ENCODE results near the gene SEMA3D.

Gene SEMA3D

GRCh38 chr7:85186521-85187241 lies at the start of gene SEMA3D:
Gene SEMA3D, minus strand, starts transcription at chr7:85187056. Its CDS starts 65,165 bp downstream, at chr7:85121891.
- DNase-seq = no peak

DNA sequence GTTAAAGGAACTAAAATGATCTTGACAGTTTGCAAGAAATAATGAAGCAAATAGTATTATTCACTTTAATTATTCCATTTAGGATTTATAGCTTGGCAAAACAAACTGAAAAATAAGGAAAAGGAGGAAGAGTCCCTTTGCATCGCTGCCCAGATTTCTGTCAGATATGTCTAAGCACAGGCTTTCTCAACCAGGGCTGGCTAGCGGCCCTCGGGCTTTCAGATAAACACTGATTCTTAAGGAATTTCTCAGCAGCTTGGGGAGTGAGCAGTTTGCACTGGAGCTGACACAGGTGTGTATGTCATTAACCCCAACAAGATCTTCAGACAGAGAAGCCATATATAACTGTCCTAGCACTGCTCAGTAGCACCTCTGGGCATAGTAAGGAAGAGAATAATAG lies 47.9 kb upstream of the SEMA3D start:
- no peak for DNase-seq

DNA sequence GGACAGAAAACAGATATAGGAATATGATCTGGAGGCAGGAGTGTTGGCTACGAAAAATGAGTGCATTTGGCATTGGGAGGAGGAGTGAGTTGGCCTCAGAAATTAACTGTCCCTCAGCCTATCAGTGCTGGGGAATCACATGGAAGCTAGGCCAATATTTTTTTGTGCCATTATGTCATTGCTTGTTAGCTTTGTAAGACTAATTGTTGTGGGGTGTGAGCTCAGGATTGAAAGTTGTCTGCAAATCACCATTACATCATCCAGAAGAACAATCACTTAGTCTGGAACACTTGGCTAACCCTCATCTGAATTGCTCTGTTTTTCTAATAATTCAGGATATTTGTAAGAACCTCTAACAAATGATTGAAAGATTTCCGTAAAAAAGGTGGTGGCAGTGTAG lies 45.2 kb upstream of the SEMA3D start:
- no peak for DNase-seq

DNA sequence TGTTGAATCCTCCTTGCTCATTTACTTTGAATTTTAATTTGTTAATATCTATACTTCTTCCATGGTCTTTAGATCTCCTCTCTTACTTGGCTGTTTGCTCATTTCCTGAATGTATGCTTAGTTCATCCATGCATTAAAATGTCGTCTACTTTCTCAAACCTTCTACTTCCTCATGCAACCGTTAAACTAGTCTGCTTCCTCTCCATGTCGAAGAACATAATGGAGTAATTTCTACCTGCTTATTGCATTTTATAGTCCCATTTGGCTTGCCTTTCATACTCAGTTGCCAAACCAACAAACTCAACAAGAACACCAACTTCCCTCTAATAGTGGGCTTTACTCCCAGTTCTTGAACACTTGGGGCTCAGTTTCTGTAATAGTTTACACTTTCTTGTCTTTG lies 43.8 kb upstream of the SEMA3D start:
- no peak for DNase-seq

DNA sequence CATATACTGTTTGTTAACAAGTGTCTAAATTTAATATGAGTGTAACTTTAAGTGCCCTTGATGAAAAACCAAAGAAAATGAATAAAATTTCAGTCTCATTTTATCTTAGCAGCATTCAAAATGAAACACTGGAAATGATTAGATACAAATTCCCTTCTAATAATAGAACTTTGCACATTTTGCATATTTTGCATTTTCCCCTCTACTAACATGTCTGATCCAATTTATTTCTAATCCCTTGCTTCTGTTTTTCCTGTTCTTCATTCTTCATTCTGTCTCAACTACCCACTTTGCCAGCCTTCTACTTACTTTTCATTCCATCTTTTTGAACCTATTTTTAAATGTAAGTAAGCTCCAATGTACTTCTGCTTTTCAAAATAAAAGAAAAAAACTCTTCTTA lies 42.7 kb upstream of the SEMA3D start:
- DNase-seq = no peak

GRCh38 chr7:85226361-85227085 lies 39.7 kb upstream of the SEMA3D start:
- no peak for DNase-seq

GRCh38 chr7:85224171-85224570 lies 37.3 kb upstream of the SEMA3D start:
- no peak for DNase-seq

GRCh38 chr7:85222522-85222921 lies 35.7 kb upstream of the SEMA3D start:
- DNase-seq = no peak

- DNase-seq = no peak
Measured at GRCh38 chr7:85221796-85222195, 34.9 kb upstream of the SEMA3D start.

DNA sequence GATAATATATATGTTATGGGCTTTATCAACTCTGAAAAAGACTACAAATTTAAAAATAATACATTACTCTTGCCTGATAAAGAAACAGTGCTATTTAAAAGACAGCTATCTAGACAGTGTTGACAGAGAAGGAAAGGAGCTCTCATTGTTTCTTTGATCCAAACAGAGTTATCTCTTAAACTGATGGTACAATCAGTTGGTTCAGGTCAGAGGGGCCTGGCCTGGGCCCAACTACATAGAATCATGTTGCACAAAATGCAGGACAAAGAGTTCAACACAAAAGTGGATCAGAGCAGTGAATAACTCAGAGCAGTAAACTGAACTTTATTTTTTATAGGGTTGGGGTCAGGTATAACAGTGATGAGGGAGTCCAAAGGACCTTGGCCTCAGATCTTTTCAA lies 33.8 kb upstream of the SEMA3D start:
- no peak for DNase-seq

DNA sequence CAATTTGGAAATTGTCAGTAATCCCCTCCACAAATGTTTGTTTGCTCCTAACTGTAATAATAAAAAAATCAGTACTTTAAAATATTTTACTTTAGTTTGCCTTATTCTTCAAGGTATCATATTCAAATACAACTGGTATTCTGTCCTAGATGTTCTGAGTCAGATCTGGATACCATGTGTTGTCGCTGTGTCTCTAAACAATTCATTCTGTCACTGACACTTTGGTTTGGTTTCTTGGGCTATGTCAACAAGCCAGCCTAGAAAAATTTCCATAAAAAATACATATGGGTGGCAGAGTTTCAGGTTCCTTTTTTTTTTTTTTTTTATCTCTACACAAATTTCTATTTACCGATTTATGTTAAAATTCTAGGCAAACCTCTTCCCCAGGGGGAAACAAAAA lies 33.2 kb upstream of the SEMA3D start:
- DNase-seq = no peak

GRCh38 chr7:85217085-85217484 lies 30.2 kb upstream of the SEMA3D start:
- DNase-seq = no peak

DNA sequence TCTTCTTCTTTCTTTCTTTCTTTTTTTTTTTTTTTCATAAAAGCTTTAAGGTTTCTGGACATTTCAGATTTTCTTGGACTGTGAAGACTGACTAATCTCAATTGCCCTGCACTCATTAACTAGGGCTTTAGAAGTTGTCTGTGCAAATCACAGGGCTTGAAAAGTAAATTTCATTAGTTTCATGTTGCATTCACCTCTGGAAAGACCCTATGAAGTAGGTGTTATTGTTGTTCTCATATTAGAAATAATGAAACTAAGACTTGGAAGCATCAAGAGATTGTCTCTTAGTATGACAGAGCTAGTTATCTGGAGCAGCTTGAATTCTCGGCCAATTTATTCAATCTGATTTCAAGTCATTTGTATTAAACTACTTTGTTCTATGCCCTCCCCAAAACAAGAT lies 28.2 kb upstream of the SEMA3D start:
- DNase-seq = no peak

GRCh38 chr7:85213500-85213899 lies 26.6 kb upstream of the SEMA3D start:
- DNase-seq = no peak

- DNase-seq = no peak
Measured at GRCh38 chr7:85205754-85206153, 18.9 kb upstream of the SEMA3D start.

GRCh38 chr7:85204496-85204895 lies 17.6 kb upstream of the SEMA3D start:
- DNase-seq = no peak

- no peak for DNase-seq
Measured at GRCh38 chr7:85204061-85204460, 17.2 kb upstream of the SEMA3D start.

- DNase-seq = no peak
Measured at GRCh38 chr7:85201209-85201608, 14.4 kb upstream of the SEMA3D start.

- DNase-seq = no peak
Measured at GRCh38 chr7:85196696-85197095, 9.8 kb upstream of the SEMA3D start.

DNA sequence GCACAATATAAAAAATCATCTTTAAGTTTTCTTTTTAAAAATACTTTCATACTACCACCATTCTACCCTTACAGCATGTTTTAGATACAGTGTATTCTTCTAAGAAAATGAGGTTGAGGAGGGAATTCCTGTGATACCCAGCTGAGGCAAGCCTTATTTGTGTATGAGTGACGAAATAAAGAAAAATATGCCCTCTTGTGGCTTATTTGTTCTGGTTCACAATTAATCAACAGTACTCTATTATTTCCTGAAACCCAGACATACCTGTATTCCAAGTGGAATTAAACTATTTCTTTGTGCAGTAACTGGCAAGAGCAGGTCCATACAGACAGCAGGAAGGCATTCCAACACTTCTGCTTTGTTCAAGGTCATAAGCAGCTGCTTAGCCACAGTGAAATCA lies 4.5 kb upstream of the SEMA3D start:
- no peak for DNase-seq

DNA sequence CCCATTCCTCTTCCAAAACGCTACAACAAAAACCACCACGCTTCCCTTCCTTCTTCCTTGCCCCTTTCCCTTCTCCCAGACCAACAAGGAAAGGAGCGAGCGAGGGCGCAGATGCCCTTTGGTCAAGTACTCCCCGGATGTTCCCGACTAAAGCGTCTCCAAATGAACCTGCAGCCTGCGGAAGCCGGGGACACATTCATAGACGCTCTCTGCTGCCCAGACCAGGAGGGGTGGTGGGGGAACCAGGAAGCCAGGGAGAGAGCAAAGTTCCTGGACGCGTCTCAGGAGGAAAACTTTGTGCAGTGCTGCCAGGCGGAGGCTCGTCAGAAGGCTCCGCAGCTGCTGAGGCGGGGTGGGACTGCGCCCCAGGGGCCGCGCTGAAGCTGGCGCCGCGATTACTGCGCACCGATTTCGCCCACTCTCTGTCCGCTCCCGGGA lies 754 bp downstream of the SEMA3D start:
- no peak for DNase-seq

DNA sequence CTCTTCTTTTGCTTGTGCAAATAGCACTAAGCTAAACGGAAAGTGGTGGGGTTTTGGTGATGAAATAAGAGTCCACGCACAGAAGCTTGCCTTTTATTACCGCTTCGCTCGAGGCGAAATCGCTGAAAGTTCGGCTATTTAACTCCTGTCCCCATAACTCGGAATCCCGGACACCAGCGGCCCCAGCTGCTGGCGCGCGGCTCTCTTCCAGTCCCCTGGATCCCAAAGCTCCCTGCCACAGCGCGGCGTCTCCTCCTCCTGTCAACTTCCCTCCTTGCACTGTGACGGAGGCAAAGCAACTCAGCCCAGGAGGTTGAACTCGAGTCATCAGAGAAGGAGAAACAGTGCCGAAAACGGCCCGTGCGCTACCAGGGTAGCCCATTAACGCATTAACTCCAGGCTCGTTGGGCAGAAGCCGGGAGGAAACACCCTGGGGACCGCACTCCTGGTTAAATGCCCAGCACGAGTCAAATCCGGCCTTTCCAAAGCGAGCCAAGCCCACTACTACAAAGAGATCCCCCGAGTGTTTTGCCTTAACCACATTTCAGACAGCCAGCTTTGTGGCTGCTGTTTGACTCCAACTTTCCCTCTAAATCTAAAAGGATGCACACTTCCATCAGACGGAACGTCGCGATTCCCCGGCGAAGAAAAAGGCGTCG lies 1.3 kb downstream of the SEMA3D start:
- DNase-seq = no peak

DNA sequence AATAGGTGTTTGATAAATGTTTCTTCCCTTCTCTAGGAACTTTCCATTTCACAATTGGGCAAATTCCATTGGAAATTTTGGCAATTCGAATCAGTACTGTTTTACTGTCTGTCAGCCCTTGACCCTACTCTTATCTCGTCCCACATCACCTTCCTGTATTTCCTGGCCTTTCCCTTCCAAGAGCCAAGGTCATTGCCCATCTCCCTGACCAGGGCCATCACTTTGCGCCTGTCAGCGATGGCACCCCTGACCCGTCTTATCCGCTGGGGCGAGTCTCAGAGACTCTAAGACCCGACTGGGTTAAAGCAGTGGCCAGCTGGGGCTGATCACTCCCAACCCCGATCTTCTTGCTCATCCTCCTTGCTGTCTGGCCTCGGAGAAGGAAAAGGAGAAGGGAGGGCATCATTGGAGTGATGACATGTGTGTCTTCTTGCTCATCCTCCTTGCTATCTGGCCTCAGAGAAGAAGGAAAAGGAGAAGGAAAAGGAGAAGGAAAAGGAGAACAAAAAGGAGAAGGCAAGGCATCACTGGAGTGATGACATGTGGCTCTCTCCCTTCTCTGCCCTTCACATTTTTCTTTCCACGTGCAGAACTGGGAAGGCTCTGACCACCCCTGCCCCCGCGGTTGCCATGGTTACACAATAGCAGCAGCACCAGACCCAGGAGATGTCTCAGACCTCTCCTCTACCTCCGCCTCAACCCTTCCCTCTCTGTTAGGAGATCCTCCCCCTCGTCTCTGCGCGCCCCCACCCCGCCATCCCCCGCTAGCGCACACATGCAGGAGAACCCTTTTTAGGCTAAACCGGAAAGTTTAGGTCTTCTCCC lies 2.0 kb downstream of the SEMA3D start:
- DNase-seq = no peak

Measured in stimulated activated CD4-positive, alpha-beta T cell treated with anti-CD3 and anti-CD28 coated beads, Interleukin-2, amount 100 ng/mL, for 48 hours (primary cell).